WTC11 (cell line): ENCODE data around the gene CAMK2B. TPM values are rescaled to one million over a fixed set of nuclear protein-coding genes. Genes with fewer than 3 reads are reported as not detected.
A peak's percentile ranks its signal among the peaks of the same experiment; 100 is the strongest.

ENCODE experiments used
- ATAC-seq: fragments of 200-7000 bp; cut with Tn5 transposase; 2 replicates; pipeline ENCODE4 v1.10.0; 2021; ENCODE audit warnings: mild to moderate bottlenecking, moderate library complexity
- CTCF ChIA-PET: fragments of 300-600 bp; sonication (Branson Sonifier 250); formaldehyde crosslinking; loops from one replicate; lab custom pipeline; 2021; ENCODE audit warnings: antibody characterized with exemption; lab: Charles Lee
- POLR2A ChIA-PET: fragments of 350-600 bp; sonication (Branson Sonifier 250); formaldehyde crosslinking; loops from one replicate; lab custom pipeline; 2021; ENCODE audit warnings: antibody characterized with exemption; lab: Charles Lee
- DNase-seq: peaks from one replicate; pipeline ENCODE4 v3.0.0; 2021; ENCODE audit warnings: low spot score
- H3K27ac Mint-ChIP-seq: 2 replicates; pipeline ENCODE4 v1.8.0; 2021; ENCODE audit warnings: mixed read lengths
- H3K27me3 Mint-ChIP-seq: 2 replicates; pipeline ENCODE4 v1.8.0; 2021; ENCODE audit warnings: low read depth, mild to moderate bottlenecking, moderate library complexity, mixed read lengths
- H3K36me3 Mint-ChIP-seq: 2 replicates; pipeline ENCODE4 v1.8.0; 2021; ENCODE audit warnings: mixed read lengths
- H3K4me1 Mint-ChIP-seq: 2 replicates; pipeline ENCODE4 v1.8.0; 2022; ENCODE audit warnings: mixed read lengths
- H3K4me3 Mint-ChIP-seq: 2 replicates; pipeline ENCODE4 v1.8.0; 2021; ENCODE audit warnings: mild to moderate bottlenecking, moderate library complexity, mixed read lengths
- H3K9me3 Mint-ChIP-seq: 2 replicates; pipeline ENCODE4 v1.8.0; 2021; ENCODE audit warnings: mixed read lengths
- CREM ChIP-seq: sonication (generic); formaldehyde crosslinking; IDR thresholded peaks from 2 replicates; pipeline ENCODE4 v1.8.1; 2022; ENCODE audit warnings: mild to moderate bottlenecking, missing genetic modification reagents, moderate library complexity
- FOXP1 ChIP-seq: sonication (generic); formaldehyde crosslinking; IDR thresholded peaks from 2 replicates; pipeline ENCODE4 v1.8.0; 2022; ENCODE audit warnings: missing genetic modification reagents, mild to moderate bottlenecking, moderate library complexity, borderline replicate concordance
- GRHL2 ChIP-seq: fragments of 250-450 bp; sonication (Bioruptor Pico); IDR thresholded peaks from 2 replicates; pipeline ENCODE4 v1.8.0; 2022; ENCODE audit warnings: mild to moderate bottlenecking, moderate library complexity; ENCODE audit not compliant: insufficient replicate concordance, severe bottlenecking
- MYBL2 ChIP-seq: sonication (generic); formaldehyde crosslinking; IDR thresholded peaks from 2 replicates; pipeline ENCODE4 v1.8.1; 2023; ENCODE audit warnings: mild to moderate bottlenecking, moderate library complexity, missing genetic modification reagents
- NR3C1 ChIP-seq: sonication (generic); formaldehyde crosslinking; conservative IDR thresholded peaks from 2 replicates; pipeline ENCODE4 v1.8.1; 2023; ENCODE audit warnings: low read depth, mild to moderate bottlenecking, missing genetic modification reagents
- RELA ChIP-seq: sonication (generic); formaldehyde crosslinking; IDR thresholded peaks from 2 replicates; pipeline ENCODE4 v1.8.1; 2022; ENCODE audit warnings: missing genetic modification reagents, mild to moderate bottlenecking, borderline replicate concordance
- RORB ChIP-seq: fragments of 250-450 bp; sonication (Bioruptor Pico); IDR thresholded peaks from 2 replicates; pipeline ENCODE4 v1.9.0; 2021; ENCODE audit warnings: mild to moderate bottlenecking
- ZNF138 ChIP-seq: sonication (generic); formaldehyde crosslinking; conservative IDR thresholded peaks from 2 replicates; pipeline ENCODE4 v1.8.1; 2022; ENCODE audit warnings: mild to moderate bottlenecking, moderate library complexity, missing genetic modification reagents
- ZNF232 ChIP-seq: sonication (generic); formaldehyde crosslinking; IDR thresholded peaks from 2 replicates; pipeline ENCODE4 v1.8.0; 2022; ENCODE audit warnings: mild to moderate bottlenecking, missing genetic modification reagents
- ZNF317 ChIP-seq: sonication (generic); formaldehyde crosslinking; IDR thresholded peaks from 2 replicates; pipeline ENCODE4 v1.8.1; 2023; ENCODE audit warnings: low read depth, mild to moderate bottlenecking, moderate library complexity, missing genetic modification reagents, borderline replicate concordance
- ZNF416 ChIP-seq: fragments of 250-450 bp; sonication (Bioruptor Pico); IDR thresholded peaks from 2 replicates; pipeline ENCODE4 v1.9.0; 2021; ENCODE audit warnings: mild to moderate bottlenecking, inconsistent platforms
- total RNA-seq: library from RNA; stranded (reverse); gene quantifications from 3 replicates; pipeline ENCODE4 v1.2.3, GENCODE V29; 2021
- TF ChIP-seq, protein P1 (sequence below): sonication (generic); formaldehyde crosslinking; IDR thresholded peaks from 2 replicates; pipeline ENCODE4 v1.8.1; 2022; ENCODE audit warnings: mild to moderate bottlenecking, moderate library complexity, missing genetic modification reagents
- TF ChIP-seq, protein P2 (sequence below): sonication (generic); formaldehyde crosslinking; IDR thresholded peaks from 2 replicates; pipeline ENCODE4 v1.8.1; 2023; ENCODE audit warnings: mild to moderate bottlenecking, moderate library complexity, missing genetic modification reagents
- TF ChIP-seq, protein P3 (sequence below): sonication (generic); formaldehyde crosslinking; IDR thresholded peaks from 2 replicates; pipeline ENCODE4 v1.8.0; 2022; ENCODE audit warnings: missing genetic modification reagents
- TF ChIP-seq, protein P4 (sequence below): sonication (generic); formaldehyde crosslinking; IDR thresholded peaks from 2 replicates; pipeline ENCODE4 v1.8.1; 2022; ENCODE audit warnings: low read depth, missing genetic modification reagents, borderline replicate concordance
- TF ChIP-seq, protein P5 (sequence below): fragments of 250-450 bp; sonication (Bioruptor Pico); IDR thresholded peaks from 2 replicates; pipeline ENCODE4 v1.9.0; 2021; ENCODE audit warnings: mild to moderate bottlenecking
- TF ChIP-seq, protein P6 (sequence below): sonication (generic); formaldehyde crosslinking; IDR thresholded peaks from 2 replicates; pipeline ENCODE4 v1.8.0; 2022; ENCODE audit warnings: mild to moderate bottlenecking, missing genetic modification reagents
- TF ChIP-seq, protein P7 (sequence below): fragments of 250-450 bp; sonication (Bioruptor Pico); conservative IDR thresholded peaks from 2 replicates; pipeline ENCODE4 v1.9.0; 2021; ENCODE audit warnings: mild to moderate bottlenecking

CAMK2B gene
- total RNA-seq, 1 experiment from 2014 or later = 0.44 TPM

DNA sequence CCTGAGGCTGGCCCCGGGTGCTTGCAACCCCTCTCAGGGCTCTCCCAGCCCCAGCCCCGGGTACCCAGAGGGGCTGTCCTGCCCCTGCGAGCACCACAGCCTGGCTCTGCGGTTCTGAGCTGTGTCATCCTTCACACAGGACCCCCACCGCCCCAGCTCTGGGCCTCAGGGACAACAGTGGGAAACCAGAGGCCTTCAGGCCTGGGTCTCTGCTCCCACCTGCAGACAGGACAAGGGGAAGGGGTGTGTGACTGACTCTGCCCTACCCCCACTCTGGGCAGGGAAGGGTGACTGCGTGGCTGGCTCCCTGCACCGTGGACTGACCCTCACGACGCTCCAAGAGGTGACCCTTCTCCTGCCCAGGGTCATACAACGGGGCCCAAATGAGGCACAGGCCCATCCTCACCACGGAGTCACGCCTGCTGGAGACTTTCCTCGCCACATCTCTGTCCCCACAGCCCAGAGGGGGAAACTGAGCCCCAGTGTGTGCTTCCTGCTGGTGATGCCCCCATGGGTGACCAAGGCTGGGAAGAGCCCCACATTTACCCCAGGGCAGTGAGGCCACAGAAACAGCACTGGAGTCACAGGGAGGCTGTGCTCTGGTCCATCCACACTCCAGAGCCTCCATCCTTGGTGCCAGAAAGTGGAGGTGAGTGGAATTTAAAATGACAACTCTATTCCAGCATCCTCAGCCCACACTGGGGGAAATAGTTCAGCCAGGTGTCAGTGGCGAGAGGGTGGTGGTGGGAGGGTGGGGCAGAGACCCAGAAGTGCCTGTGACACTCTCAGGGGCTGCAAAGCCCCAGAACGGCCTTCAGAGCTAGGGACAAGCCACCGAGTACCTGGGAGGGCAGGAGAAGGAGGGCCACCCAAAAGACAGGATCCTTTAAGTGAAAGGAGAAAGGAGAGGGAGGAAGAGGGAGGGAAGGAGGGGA is 13.6 kb downstream of the CAMK2B start (continued):
- TF ChIP-seq, protein P1, sequence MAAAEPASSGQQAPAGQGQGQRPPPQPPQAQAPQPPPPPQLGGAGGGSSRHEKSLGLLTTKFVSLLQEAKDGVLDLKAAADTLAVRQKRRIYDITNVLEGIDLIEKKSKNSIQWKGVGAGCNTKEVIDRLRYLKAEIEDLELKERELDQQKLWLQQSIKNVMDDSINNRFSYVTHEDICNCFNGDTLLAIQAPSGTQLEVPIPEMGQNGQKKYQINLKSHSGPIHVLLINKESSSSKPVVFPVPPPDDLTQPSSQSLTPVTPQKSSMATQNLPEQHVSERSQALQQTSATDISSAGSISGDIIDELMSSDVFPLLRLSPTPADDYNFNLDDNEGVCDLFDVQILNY (CRISPR knock-in tag) = no peak
- TF ChIP-seq, protein P2, sequence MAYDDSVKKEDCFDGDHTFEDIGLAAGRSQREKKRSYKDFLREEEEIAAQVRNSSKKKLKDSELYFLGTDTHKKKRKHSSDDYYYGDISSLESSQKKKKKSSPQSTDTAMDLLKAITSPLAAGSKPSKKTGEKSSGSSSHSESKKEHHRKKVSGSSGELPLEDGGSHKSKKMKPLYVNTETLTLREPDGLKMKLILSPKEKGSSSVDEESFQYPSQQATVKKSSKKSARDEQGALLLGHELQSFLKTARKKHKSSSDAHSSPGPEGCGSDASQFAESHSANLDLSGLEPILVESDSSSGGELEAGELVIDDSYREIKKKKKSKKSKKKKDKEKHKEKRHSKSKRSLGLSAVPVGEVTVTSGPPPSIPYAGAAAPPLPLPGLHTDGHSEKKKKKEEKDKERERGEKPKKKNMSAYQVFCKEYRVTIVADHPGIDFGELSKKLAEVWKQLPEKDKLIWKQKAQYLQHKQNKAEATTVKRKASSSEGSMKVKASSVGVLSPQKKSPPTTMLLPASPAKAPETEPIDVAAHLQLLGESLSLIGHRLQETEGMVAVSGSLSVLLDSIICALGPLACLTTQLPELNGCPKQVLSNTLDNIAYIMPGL (CRISPR knock-in tag) = no peak
- no peak for TF ChIP-seq ZNF317
- no peak for TF ChIP-seq GRHL2 (CRISPR knock-in tag)
- TF ChIP-seq FOXP1 (CRISPR knock-in tag) = no peak
- TF ChIP-seq RORB = no peak

DNA sequence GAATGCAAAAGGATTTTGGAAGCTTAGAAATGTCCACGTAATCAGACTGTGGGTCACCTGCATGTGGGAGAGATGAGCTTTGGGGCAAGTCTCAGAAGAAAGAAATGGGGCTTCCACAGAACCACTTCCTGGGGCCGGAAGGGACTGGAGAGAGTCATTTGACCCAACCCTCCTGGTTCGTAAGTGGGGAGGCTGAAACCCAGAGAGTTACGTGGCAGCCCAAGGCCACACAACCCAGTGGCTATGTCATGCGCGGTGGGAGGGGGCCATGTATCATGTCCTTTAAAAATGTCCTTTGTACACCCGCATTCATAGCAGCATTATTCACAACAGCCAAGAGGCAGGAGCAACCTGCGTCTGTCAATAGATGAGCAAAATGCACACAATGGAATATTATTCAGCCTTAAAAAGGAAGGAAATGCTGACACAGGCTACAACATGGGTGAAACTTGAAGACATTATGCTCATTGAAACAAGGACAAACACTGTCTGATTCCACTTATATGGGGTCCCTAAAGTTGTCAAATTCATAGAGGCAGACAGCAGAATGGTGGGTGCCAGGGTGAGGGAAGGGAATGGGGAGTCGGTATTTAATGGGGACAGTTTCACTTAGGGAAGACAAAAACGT is 15.1 kb downstream of the CAMK2B start:
- no peak for ATAC-seq
- Mint-ChIP-seq H3K4me3 (peak overlapping the region; percentile 67), H3K4me1 (peaks cover 4% of the 10 kb centered on the region; the same call in 1 of the 2 replicates)
- CTCF ChIA-PET = interaction anchor here (1.9 to 3.4 kb wide), 4 partner anchors 38 to 224 kb away, joined by 5 to 28 read pairs (median 10); no protein-coding TSS in a partner anchor
- TF ChIP-seq ZNF138 (no peak), MYBL2 (CRISPR knock-in tag) (no peak), ZNF416 (no peak), CREM (CRISPR knock-in tag) (no peak), ZNF232 (CRISPR knock-in tag) (no peak), NR3C1 (CRISPR knock-in tag) (no peak), RELA (CRISPR knock-in tag) (no peak)
- TF ChIP-seq, protein P3, sequence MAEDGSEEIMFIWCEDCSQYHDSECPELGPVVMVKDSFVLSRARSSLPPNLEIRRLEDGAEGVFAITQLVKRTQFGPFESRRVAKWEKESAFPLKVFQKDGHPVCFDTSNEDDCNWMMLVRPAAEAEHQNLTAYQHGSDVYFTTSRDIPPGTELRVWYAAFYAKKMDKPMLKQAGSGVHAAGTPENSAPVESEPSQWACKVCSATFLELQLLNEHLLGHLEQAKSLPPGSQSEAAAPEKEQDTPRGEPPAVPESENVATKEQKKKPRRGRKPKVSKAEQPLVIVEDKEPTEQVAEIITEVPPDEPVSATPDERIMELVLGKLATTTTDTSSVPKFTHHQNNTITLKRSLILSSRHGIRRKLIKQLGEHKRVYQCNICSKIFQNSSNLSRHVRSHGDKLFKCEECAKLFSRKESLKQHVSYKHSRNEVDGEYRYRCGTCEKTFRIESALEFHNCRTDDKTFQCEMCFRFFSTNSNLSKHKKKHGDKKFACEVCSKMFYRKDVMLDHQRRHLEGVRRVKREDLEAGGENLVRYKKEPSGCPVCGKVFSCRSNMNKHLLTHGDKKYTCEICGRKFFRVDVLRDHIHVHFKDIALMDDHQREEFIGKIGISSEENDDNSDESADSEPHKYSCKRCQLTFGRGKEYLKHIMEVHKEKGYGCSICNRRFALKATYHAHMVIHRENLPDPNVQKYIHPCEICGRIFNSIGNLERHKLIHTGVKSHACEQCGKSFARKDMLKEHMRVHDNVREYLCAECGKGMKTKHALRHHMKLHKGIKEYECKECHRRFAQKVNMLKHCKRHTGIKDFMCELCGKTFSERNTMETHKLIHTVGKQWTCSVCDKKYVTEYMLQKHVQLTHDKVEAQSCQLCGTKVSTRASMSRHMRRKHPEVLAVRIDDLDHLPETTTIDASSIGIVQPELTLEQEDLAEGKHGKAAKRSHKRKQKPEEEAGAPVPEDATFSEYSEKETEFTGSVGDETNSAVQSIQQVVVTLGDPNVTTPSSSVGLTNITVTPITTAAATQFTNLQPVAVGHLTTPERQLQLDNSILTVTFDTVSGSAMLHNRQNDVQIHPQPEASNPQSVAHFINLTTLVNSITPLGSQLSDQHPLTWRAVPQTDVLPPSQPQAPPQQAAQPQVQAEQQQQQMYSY (CRISPR knock-in tag) = no peak
- TF ChIP-seq, protein P4, sequence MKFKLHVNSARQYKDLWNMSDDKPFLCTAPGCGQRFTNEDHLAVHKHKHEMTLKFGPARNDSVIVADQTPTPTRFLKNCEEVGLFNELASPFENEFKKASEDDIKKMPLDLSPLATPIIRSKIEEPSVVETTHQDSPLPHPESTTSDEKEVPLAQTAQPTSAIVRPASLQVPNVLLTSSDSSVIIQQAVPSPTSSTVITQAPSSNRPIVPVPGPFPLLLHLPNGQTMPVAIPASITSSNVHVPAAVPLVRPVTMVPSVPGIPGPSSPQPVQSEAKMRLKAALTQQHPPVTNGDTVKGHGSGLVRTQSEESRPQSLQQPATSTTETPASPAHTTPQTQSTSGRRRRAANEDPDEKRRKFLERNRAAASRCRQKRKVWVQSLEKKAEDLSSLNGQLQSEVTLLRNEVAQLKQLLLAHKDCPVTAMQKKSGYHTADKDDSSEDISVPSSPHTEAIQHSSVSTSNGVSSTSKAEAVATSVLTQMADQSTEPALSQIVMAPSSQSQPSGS = no peak
- TF ChIP-seq, protein P5, sequence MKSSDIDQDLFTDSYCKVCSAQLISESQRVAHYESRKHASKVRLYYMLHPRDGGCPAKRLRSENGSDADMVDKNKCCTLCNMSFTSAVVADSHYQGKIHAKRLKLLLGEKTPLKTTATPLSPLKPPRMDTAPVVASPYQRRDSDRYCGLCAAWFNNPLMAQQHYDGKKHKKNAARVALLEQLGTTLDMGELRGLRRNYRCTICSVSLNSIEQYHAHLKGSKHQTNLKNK (CRISPR knock-in tag) = no peak
- TF ChIP-seq, protein P6, sequence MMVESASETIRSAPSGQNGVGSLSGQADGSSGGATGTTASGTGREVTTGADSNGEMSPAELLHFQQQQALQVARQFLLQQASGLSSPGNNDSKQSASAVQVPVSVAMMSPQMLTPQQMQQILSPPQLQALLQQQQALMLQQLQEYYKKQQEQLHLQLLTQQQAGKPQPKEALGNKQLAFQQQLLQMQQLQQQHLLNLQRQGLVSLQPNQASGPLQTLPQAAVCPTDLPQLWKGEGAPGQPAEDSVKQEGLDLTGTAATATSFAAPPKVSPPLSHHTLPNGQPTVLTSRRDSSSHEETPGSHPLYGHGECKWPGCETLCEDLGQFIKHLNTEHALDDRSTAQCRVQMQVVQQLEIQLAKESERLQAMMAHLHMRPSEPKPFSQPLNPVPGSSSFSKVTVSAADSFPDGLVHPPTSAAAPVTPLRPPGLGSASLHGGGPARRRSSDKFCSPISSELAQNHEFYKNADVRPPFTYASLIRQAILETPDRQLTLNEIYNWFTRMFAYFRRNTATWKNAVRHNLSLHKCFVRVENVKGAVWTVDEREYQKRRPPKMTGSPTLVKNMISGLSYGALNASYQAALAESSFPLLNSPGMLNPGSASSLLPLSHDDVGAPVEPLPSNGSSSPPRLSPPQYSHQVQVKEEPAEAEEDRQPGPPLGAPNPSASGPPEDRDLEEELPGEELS = no peak
- TF ChIP-seq, protein P7, sequence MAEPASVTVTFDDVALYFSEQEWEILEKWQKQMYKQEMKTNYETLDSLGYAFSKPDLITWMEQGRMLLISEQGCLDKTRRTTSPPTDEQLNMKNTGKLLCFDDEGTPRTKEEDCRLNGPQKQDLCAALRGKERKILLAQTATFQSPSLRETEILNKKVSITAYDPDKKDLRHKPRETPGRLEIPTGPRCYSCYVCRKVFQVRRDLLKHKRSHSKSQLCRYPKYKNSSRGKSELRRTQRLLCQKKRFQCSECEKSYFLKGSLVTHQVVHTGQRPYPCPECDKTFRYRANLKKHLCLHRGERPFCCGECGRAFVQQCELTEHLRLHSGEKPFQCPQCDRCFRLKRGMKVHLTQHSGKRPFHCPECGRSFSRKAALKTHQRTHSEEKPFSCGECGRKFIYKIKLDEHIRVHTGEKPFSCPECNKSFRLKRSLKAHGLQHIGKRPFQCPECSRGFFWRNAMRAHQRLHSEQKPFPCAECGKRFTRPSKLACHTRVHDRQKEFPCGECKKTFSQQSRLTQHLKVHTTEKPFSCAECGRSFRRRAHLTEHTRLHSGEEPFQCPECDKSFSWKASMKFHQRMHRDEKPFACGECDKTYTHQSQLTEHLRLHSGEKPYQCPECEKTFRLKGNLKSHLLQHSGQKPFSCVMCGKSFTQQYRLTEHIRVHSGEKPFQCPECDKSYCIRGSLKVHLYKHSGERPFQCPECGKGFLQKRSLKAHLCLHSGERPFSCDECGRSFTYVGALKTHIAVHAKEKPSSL (CRISPR knock-in tag) = no peak
- TF ChIP-seq, all 79 proteins: peak for 0
- H3K27me3 Mint-ChIP-seq = peaks cover 55% of the 10 kb centered on the region
- H3K27ac Mint-ChIP-seq = no peak overlapping the region
- no peak for DNase-seq
- no peaks in the 10 kb centered on the region for H3K9me3 Mint-ChIP-seq
- no peaks in the 10 kb centered on the region for H3K36me3 Mint-ChIP-seq
- POLR2A ChIA-PET = no interaction called here
